Measurements from ENCODE around the gene RNF217. TPM values are rescaled to one million over a fixed set of nuclear protein-coding genes. Genes with fewer than 3 reads are reported as not detected.
A peak's percentile ranks its signal among the peaks of the same experiment; 100 is the strongest.

RNF217 gene
- total and polyA plus RNA-seq, 2 of the 8 experiments (the other 6 are each of a cell fraction or from before 2014, with no cell fraction given) = 2.0 to 8.9 TPM

DNA sequence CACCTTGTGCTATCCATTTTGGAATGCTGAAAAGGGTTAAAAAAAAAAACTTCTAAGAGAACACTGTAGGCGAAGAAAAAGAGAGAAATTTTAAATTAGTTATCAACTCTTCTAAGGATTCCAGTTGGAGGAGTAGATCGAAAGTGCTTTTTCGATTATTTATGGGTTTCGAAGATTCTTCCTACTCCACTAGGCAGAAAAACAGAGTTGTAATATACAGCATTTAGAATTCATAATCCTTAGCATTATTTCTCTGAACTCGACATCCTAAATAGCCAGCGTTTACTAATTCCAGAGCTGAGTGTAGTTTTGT is 817 bp upstream of the RNF217 start:
- H2BK5ac ChIP-seq (ENCODE audit: low read depth, low read length) = no peak overlapping the region
- H3K4me2 ChIP-seq (ENCODE audit: insufficient read depth in 1 of 2, low read depth in 2 of 2, low read length in 2 of 2) = peak overlapping the region; percentile 92 to 95
- peaks cover 0 to 9% of the 10 kb centered on the region in 2 experiments; a peak in 1 of 4 replicates for H3K79me2 ChIP-seq (ENCODE audit: control insufficient read depth in 1 of 2, insufficient read depth in 2 of 2, low read length in 2 of 2)
- ChIA-PET CTCF (ENCODE audit: partially characterized antibody) (interaction anchor here (0.6 to 3.6 kb wide), 3 partner anchors 12 to 170 kb away, joined by 3 to 18 read pairs (median 9); no protein-coding TSS in a partner anchor), POLR2A (ENCODE audit: partially characterized antibody) (interaction anchor here (1.3 kb wide), 1 partner anchor 138 kb away, joined by 4 read pairs; no protein-coding TSS in a partner anchor)
- FAIRE-seq (no peak), DNase-seq (ENCODE audit: low read depth in 1 of 2, low spot score in 2 of 2) (no peak)
- no peak overlapping the region for H3K4ac ChIP-seq (replicated peaks; ENCODE audit: insufficient read length, low read depth, low read length)
- TF ChIP-seq, protein P1, sequence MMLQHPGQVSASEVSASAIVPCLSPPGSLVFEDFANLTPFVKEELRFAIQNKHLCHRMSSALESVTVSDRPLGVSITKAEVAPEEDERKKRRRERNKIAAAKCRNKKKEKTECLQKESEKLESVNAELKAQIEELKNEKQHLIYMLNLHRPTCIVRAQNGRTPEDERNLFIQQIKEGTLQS (IDR thresholded peaks at IDR 0.05; ENCODE audit: insufficient read depth, low read depth, low read length) = no peak
- TF ChIP-seq TCF12 (IDR thresholded peaks at IDR 0.05; ENCODE audit: low read depth, low read length) (no peak), RFX5 (IDR thresholded peaks at IDR 0.05; ENCODE audit: borderline replicate concordance, low read depth, low read length) (no peak), GABPA (IDR thresholded peaks at IDR 0.05; ENCODE audit: borderline replicate concordance, insufficient read depth, low read length) (no peak), YY1 (IDR thresholded peaks at IDR 0.05; ENCODE audit: low read depth, low read length) (no peak), BRCA1 (IDR thresholded peaks at IDR 0.05; ENCODE audit: low read depth, low read length) (no peak), POLR2AphosphoS5 (IDR thresholded peaks at IDR 0.05; ENCODE audit: low read depth, low read length) (no peak), SP1 (IDR thresholded peaks at IDR 0.05; ENCODE audit: low read depth, low read length) (no peak), TEAD4 (IDR thresholded peaks at IDR 0.05; ENCODE audit: low read depth, low read length) (no peak)
- H4K20me1 ChIP-seq (replicated peaks in 1 of 2; ENCODE audit: control insufficient read depth in 1 of 2, insufficient read depth in 2 of 2, low read length in 2 of 2) = no peaks in the 10 kb centered on the region
- H3K23me2 ChIP-seq (ENCODE audit: low read depth, low read length) = peaks cover 2% of the 10 kb centered on the region
- no peak overlapping the region for H3K56ac ChIP-seq (replicated peaks; ENCODE audit: insufficient read length, low read depth, low read length)
- H3K4me1 ChIP-seq (replicated peaks in 1 of 4; ENCODE audit: control insufficient read depth in 3 of 4, insufficient read depth in 4 of 4, low read length in 3 of 4) = peaks cover 0 to 2% (median 0%) of the 10 kb centered on the region in 4 experiments; a peak in 2 of 7 replicates
- H4K5ac ChIP-seq (ENCODE audit: insufficient read length, low read depth, low read length) = no peak overlapping the region
- H3K14ac ChIP-seq (ENCODE audit: insufficient read length) = no peak overlapping the region
- no peaks in the 10 kb centered on the region for H3K36me3 ChIP-seq (ENCODE audit: control insufficient read depth in 2 of 4, insufficient read depth in 4 of 4, low read length in 3 of 4)
- no peak overlapping the region; the same call in 1 of the 2 replicates for H2BK15ac ChIP-seq (ENCODE audit: low read length)
- no peak overlapping the region for H2AK5ac ChIP-seq (ENCODE audit: low read depth, low read length)
- H4K8ac ChIP-seq (ENCODE audit: extremely low read depth, insufficient read depth, low read length) = no peak overlapping the region
- H3K79me1 ChIP-seq (ENCODE audit: low read depth, low read length) = no peaks in the 10 kb centered on the region
- H3K9ac ChIP-seq (replicated peaks in 1 of 4; ENCODE audit: extremely low read depth in 1 of 4, low read depth in 3 of 4, low read length in 3 of 4) = no peak overlapping the region; a peak in 2 of 7 replicates
- H2AFZ ChIP-seq (ENCODE audit: low read length) = no peak overlapping the region
- peak overlapping the region; percentile 69 to 92 (median 81) for H3K4me3 ChIP-seq (ENCODE audit: extremely low read depth in 1 of 4, insufficient read depth in 2 of 4, low read depth in 3 of 4, low read length in 4 of 4)
- no peak overlapping the region for H3K27ac ChIP-seq (ENCODE audit: low read depth, low read length)
- H3K9me3 ChIP-seq (ENCODE audit: insufficient read depth in 2 of 2, low read depth in 1 of 2, low read length in 1 of 2) = no peaks in the 10 kb centered on the region
- H3K27me3 ChIP-seq (replicated peaks in 1 of 4; ENCODE audit: control insufficient read depth in 3 of 4, extremely low read depth in 1 of 4, insufficient read depth in 3 of 4, low read length in 3 of 4) = peaks cover 0 to 5% (median 2%) of the 10 kb centered on the region in 4 experiments; a peak in 2 of 7 replicates
- no peak overlapping the region for H3K23ac ChIP-seq (ENCODE audit: insufficient read length)
- H2BK20ac ChIP-seq (ENCODE audit: low read length) = no peak overlapping the region
- H2BK120ac ChIP-seq (replicated peaks; ENCODE audit: low read depth, low read length) = peak overlapping the region; percentile 58
- no peak overlapping the region for H3K18ac ChIP-seq (ENCODE audit: extremely low read depth, low read length)
- 47% methylated on average over 6 of the region's 6 CpGs; no CpG with 5 or more reads in 1 of the 2 experiments for WGBS, 2 experiments (ENCODE audit: extremely low coverage in 1 of 2, insufficient coverage in 1 of 2, insufficient read length in 1 of 2, insufficient replicate concordance in 2 of 2, low coverage in 1 of 2, low lambda C conversion rate in 2 of 2, missing lambda C conversion rate in 1 of 2)
- H2BK12ac ChIP-seq (ENCODE audit: low read depth, low read length) = no peak overlapping the region
- peak overlapping the region; percentile 97 for H4K91ac ChIP-seq (replicated peaks; ENCODE audit: insufficient read length, low read length)

Measured in H1 (cell line).